ENCODE data around the gene RPA3. TPM values are rescaled to one million over a fixed set of nuclear protein-coding genes. Genes with fewer than 3 reads are reported as not detected.

RPA3 gene
- total and polyA plus RNA-seq, 2 of the 13 experiments (the other 11 are each of a cell fraction or from before 2014, with no cell fraction given), result 38.3 to 154 TPM

DNA sequence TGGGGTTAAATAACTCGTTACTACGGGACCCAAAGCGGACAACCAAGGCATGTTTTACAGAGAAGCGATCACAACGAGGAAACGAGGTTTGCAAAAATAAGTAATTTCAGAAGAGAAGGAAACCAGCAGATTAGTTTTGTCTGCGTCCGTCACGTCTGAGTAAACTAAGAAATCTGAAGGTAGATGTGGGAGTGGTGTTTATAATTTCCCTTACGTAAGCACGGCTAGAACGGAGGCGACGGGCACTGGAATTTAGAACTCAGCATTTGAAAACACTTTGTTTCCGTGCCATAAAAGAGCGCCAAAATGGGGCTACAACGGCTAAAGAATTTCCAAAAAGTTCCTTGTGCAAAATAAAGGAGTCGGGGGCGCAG is 78.6 kb downstream of the RPA3 start:
- Histone ChIP-seq H3K27ac (ENCODE audit: extremely low read length, insufficient read depth, low read length) (peak overlapping the region; percentile 62), H3K27me3 (ENCODE audit: control insufficient read depth in 1 of 2, insufficient read depth in 2 of 2, low read length in 2 of 2) (no peaks in the 10 kb centered on the region; a peak in 1 of 5 replicates), H4K20me1 (ENCODE audit: insufficient read depth, low read length) (no peaks in the 10 kb centered on the region), H3K79me2 (ENCODE audit: insufficient read depth, low read length) (peaks cover 27% of the 10 kb centered on the region), H3K9me3 (ENCODE audit: low read length) (no peaks in the 10 kb centered on the region), H2AFZ (ENCODE audit: low read length) (peak overlapping the region; percentile 75), H3K36me3 (replicated peaks in 1 of 2; ENCODE audit: control insufficient read depth in 1 of 2, insufficient read depth in 2 of 2, low read length in 2 of 2) (no peaks in the 10 kb centered on the region; a peak in 1 of 5 replicates), H3K9ac (ENCODE audit: insufficient read depth, low read depth, low read length) (peak overlapping the region; percentile 70), H3K4me2 (ENCODE audit: low read depth, low read length) (peak overlapping the region; percentile 97), H3K4me3 (replicated peaks in 1 of 3; ENCODE audit: insufficient read depth in 1 of 3, low read depth in 2 of 3, low read length in 3 of 3) (peak overlapping the region; percentile 86 to 95 (median 91)), H3K4me1 (ENCODE audit: insufficient read depth, low read length) (peaks cover 35% of the 10 kb centered on the region)
- intact Hi-C loops (cut with micrococcal nuclease; ENCODE audit: unreplicated experiment), result loop anchor here (1.0 to 10.0 kb wide), 3 partner anchors 73 to 215 kb away; no protein-coding TSS in a partner anchor
- TF ChIP-seq MLLT10 (CRISPR knock-in tag; IDR thresholded peaks at IDR 0.05), result no peak
- TF ChIP-seq, protein P1, sequence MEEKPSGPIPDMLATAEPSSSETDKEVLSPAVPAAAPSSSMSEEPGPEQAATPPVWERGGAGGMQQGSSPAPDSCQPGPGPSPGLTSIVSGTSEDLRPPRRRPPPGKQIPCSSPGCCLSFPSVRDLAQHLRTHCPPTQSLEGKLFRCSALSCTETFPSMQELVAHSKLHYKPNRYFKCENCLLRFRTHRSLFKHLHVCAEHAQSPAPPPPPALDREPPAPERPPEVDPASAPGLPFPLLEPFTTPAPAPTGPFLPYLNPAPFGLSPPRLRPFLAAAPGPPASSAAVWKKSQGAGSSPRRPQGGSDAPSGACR (CRISPR knock-in tag; IDR thresholded peaks at IDR 0.05), result no peak
- TF ChIP-seq ETV6 (CRISPR knock-in tag; conservative IDR thresholded peaks at IDR 0.05), result no peak
- no peak for TF ChIP-seq TRIM24 (CRISPR knock-in tag; IDR thresholded peaks at IDR 0.05)
- TF ChIP-seq SNAPC2 (CRISPR knock-in tag; IDR thresholded peaks at IDR 0.05), result no peak
- TF ChIP-seq, protein P2, sequence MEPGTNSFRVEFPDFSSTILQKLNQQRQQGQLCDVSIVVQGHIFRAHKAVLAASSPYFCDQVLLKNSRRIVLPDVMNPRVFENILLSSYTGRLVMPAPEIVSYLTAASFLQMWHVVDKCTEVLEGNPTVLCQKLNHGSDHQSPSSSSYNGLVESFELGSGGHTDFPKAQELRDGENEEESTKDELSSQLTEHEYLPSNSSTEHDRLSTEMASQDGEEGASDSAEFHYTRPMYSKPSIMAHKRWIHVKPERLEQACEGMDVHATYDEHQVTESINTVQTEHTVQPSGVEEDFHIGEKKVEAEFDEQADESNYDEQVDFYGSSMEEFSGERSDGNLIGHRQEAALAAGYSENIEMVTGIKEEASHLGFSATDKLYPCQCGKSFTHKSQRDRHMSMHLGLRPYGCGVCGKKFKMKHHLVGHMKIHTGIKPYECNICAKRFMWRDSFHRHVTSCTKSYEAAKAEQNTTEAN (CRISPR knock-in tag; conservative IDR thresholded peaks at IDR 0.05), result 0 out of 2 replicates have a peak, but pooled peaks have one; percentile 16
- peak; percentile 74 for TF ChIP-seq MAFF (IDR thresholded peaks at IDR 0.05; ENCODE audit: low read depth, low read length)
- TF ChIP-seq, protein P3, sequence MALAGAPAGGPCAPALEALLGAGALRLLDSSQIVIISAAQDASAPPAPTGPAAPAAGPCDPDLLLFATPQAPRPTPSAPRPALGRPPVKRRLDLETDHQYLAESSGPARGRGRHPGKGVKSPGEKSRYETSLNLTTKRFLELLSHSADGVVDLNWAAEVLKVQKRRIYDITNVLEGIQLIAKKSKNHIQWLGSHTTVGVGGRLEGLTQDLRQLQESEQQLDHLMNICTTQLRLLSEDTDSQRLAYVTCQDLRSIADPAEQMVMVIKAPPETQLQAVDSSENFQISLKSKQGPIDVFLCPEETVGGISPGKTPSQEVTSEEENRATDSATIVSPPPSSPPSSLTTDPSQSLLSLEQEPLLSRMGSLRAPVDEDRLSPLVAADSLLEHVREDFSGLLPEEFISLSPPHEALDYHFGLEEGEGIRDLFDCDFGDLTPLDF (CRISPR knock-in tag; IDR thresholded peaks at IDR 0.05), result no peak
- peak; percentile 51 to 81; a peak in 3 of 4 replicates for TF ChIP-seq MAFK (conservative IDR thresholded peaks at IDR 0.05 in 1 of 2, IDR thresholded peaks at IDR 0.05 in 1 of 2; ENCODE audit: low read length in 2 of 2)
- TF ChIP-seq KDM5A (IDR thresholded peaks at IDR 0.05; ENCODE audit: borderline replicate concordance, low read length), result 0 out of 2 replicates have a peak, but pooled peaks have one; percentile 16
- TF ChIP-seq ZNF335 (CRISPR knock-in tag; IDR thresholded peaks at IDR 0.05), result 0 out of 2 replicates have a peak, but pooled peaks have one; percentile 2
- 2% methylated on average over 19 of the region's 19 CpGs for WGBS (ENCODE audit: low lambda C conversion rate)
- DNase-seq (ENCODE audit: low spot score) (peak; percentile 11), ATAC-seq (no peak), FAIRE-seq (no peak)
- ChIA-PET CTCF (ENCODE audit: low intra/inter-chr PET ratio, low total read pairs) (no interaction called here), POLR2A (interaction anchor here (0.8 to 1.2 kb wide), 4 partner anchors 20 to 331 kb away, joined by 3 to 4 read pairs (median 3); no protein-coding TSS in a partner anchor)
- in situ Hi-C loops (cut with HindIII; ENCODE audit: extremely low pct_ligation_motif_present, low pct_unique_long_range_greater_than_20kb), result no loop called here
- BruUV-seq (replicated peaks), result TSS peak; percentile 78

Data from HepG2 (cell line).